OCI-LY7 (cell line): ENCODE data around the gene KNCN. TPM values are rescaled to one million over a fixed set of nuclear protein-coding genes. Genes with fewer than 3 reads are reported as not detected.

Experiments used
- BruUV-seq: library from RNA; stranded (reverse); fragments of 400-500 nt; replicated peaks from 2 replicates; lab custom pipeline; 2021; lab: Mats Ljungman, UMichigan
- CTCF ChIA-PET: fragments of 300-600 bp; sonication (Branson Sonifier 250); formaldehyde crosslinking; loops from one replicate; lab custom pipeline; 2022; ENCODE audit warnings: antibody characterized with exemption; ENCODE audit not compliant: unreplicated experiment; lab: Charles Lee
- POLR2A ChIA-PET: fragments of 300-600 bp; sonication (Branson Sonifier 250); formaldehyde crosslinking; loops from one replicate; lab custom pipeline; 2022; ENCODE audit warnings: antibody characterized with exemption; lab: Charles Lee
- DNase-seq: peaks from one replicate; pipeline ENCODE4 v3.0.0-alpha.2; 2015; ENCODE audit warnings: low spot score
- H2AFZ ChIP-seq: fragments of 200-600 bp; sonication (generic), shearing (Covaris generic); 2 replicates; pipeline ENCODE4 v1.6.1; 2014; ENCODE audit warnings: mild to moderate bottlenecking, antibody characterized with exemption, low read length, moderate library complexity
- H3K27ac ChIP-seq: fragments of 200-600 bp; sonication (generic); 2 replicates; pipeline ENCODE4 v1.5.1; 2014; ENCODE audit warnings: mixed run types, low read depth, mild to moderate bottlenecking, moderate library complexity, low read length, inconsistent platforms; ENCODE audit not compliant: poor library complexity, severe bottlenecking
- H3K36me3 ChIP-seq: fragments of 200-600 bp; sonication (generic); 2 replicates; pipeline ENCODE4 v1.6.1; 2014; ENCODE audit warnings: mild to moderate bottlenecking, antibody characterized with exemption, low read length, moderate library complexity, mixed read lengths; ENCODE audit not compliant: insufficient read depth
- H3K4me1 ChIP-seq: fragments of 200-600 bp; sonication (generic); 2 replicates; pipeline ENCODE4 v1.5.1; 2014; ENCODE audit warnings: mild to moderate bottlenecking, low read length; ENCODE audit not compliant: insufficient read depth, poor library complexity, severe bottlenecking
- H3K4me2 ChIP-seq: fragments of 200-600 bp; sonication (generic); 2 replicates; pipeline ENCODE4 v1.6.1; 2014; ENCODE audit warnings: mild to moderate bottlenecking, low read length
- H3K4me3 ChIP-seq: fragments of 200-600 bp; sonication (generic); 2 replicates; pipeline ENCODE4 v1.5.1; 2014; ENCODE audit warnings: mild to moderate bottlenecking, low read depth, low read length; ENCODE audit not compliant: poor library complexity, severe bottlenecking
- H3K79me2 ChIP-seq: fragments of 200-600 bp; sonication (generic); 2 replicates; pipeline ENCODE4 v1.6.1; 2016; ENCODE audit warnings: low read depth, mild to moderate bottlenecking, low read length, moderate library complexity, mixed read lengths; ENCODE audit not compliant: insufficient read depth
- H3K9me2 ChIP-seq: fragments of 200-600 bp; sonication (generic); 2 replicates; pipeline ENCODE4 v1.6.1; 2016; ENCODE audit warnings: mild to moderate bottlenecking, low read length, mixed read lengths; ENCODE audit not compliant: insufficient read depth
- H3K9me3 ChIP-seq: fragments of 200-600 bp; sonication (generic); 2 replicates; pipeline ENCODE4 v1.6.1; 2014; ENCODE audit warnings: mild to moderate bottlenecking, mixed run types, low read length, mixed read lengths
- H4K20me1 ChIP-seq: fragments of 200-600 bp; sonication (generic); 2 replicates; pipeline ENCODE4 v1.6.1; 2014; ENCODE audit warnings: mild to moderate bottlenecking, antibody characterized with exemption, low read length, moderate library complexity, mixed read lengths; ENCODE audit not compliant: insufficient read depth
- CTCF ChIP-seq: fragments of 200-600 bp; sonication (generic); conservative IDR thresholded peaks from 2 replicates; pipeline ENCODE4 v1.5.1; 2014; ENCODE audit warnings: mild to moderate bottlenecking, antibody characterized with exemption, low read length, moderate library complexity, mixed read lengths
- EZH2phosphoT487 ChIP-seq: fragments of 200-600 bp; sonication (generic); IDR thresholded peaks from 2 replicates; pipeline ENCODE4 v1.6.1; 2018; ENCODE audit warnings: low read depth, borderline replicate concordance, mild to moderate bottlenecking, mixed run types, antibody characterized with exemption, low read length, moderate library complexity, mixed read lengths
- intact Hi-C: fragments of 100-400 bp; cut with micrococcal nuclease; formaldehyde crosslinking; loops from one replicate; pipeline ENCODE4 v1.10.0; 2022; ENCODE audit not compliant: unreplicated experiment
- total RNA-seq, 2 experiments: library from RNA; depleted of rRNA in 1 of 2; stranded (reverse); fragments of >200 nt in 1 of 2; shearing (Covaris generic) in 1 of 2; gene quantifications; 2 replicates each; pipeline ENCODE4 v1.2.3, GENCODE V29; 2014 to 2022

KNCN gene
- total RNA-seq, 2 experiments from 2014 or later = not detected

- Histone ChIP-seq H3K9me2 (no peaks in the 10 kb centered on the region), H3K27ac (no peak overlapping the region), H3K9me3 (no peaks in the 10 kb centered on the region), H3K36me3 (no peaks in the 10 kb centered on the region), H3K4me2 (no peak overlapping the region), H3K4me1 (no peaks in the 10 kb centered on the region), H4K20me1 (no peaks in the 10 kb centered on the region; the same call in 1 of the 2 replicates), H3K4me3 (no peak overlapping the region), H3K79me2 (no peaks in the 10 kb centered on the region), H2AFZ (no peak overlapping the region)
- intact Hi-C loops = no loop called here
- no peak for DNase-seq
- CTCF ChIA-PET = interaction anchor here (0.9 kb wide), 1 partner anchor 43 kb away, joined by 3 read pairs; no protein-coding TSS in a partner anchor
- BruUV-seq = no TSS peak
- TF ChIP-seq EZH2phosphoT487 = no peak
- TF ChIP-seq CTCF = no peak
- POLR2A ChIA-PET = no interaction called here
Measured at GRCh38 chr1:46522184-46522968, 29.1 kb downstream of the KNCN start.

DNA sequence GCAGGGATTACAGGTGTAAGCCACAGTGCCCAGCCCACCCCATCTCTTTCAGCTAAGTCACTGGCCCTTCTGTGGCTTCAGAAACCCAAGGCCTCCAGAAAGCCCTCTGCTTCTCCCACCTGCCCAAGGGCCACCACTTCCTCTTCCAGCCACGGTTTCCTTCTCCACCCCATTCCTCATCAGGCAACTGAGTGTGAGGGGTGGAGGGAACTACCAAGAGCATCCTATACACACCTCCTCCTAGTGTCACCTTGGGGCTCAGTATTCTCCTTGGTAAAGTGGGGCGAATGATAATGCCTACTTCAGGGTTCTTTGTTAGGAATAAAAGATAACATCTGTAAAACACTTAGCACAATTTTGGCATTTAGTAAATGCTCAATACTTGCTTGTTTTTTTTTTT is 30.0 kb downstream of the KNCN start:
- no peak overlapping the region for H2AFZ ChIP-seq
- H3K36me3 ChIP-seq = no peaks in the 10 kb centered on the region
- no peaks in the 10 kb centered on the region; the same call in 1 of the 2 replicates for H4K20me1 ChIP-seq
- no peak overlapping the region for H3K27ac ChIP-seq
- no peak overlapping the region for H3K4me2 ChIP-seq
- H3K4me3 ChIP-seq = no peak overlapping the region
- CTCF ChIA-PET = no interaction called here
- no peaks in the 10 kb centered on the region for H3K9me3 ChIP-seq
- intact Hi-C loops = no loop called here
- H3K4me1 ChIP-seq = no peaks in the 10 kb centered on the region
- H3K9me2 ChIP-seq = no peaks in the 10 kb centered on the region
- POLR2A ChIA-PET = interaction anchor here (0.7 to 1.1 kb wide), 3 partner anchors 15 to 1974 kb away, joined by 3 read pairs; no protein-coding TSS in a partner anchor
- no peaks in the 10 kb centered on the region for H3K79me2 ChIP-seq
- BruUV-seq = no TSS peak
- no peak for TF ChIP-seq CTCF
- no peak for TF ChIP-seq EZH2phosphoT487
- no peak for DNase-seq
